HepG2 (cell line): Measurements from ENCODE around the gene KDM4D. TPM values are rescaled to one million over a fixed set of nuclear protein-coding genes. Genes with fewer than 3 reads are reported as not detected.

ENCODE experiments used
- ATAC-seq: fragments of 200-7000 bp; cut with Tn5 transposase; 3 replicates; pipeline ENCODE4 v1.9.1; 2020; ENCODE audit warnings: mild to moderate bottlenecking, moderate library complexity
- BruUV-seq: library from RNA; stranded (reverse); fragments of 400-500 nt; replicated peaks from 2 replicates; lab custom pipeline; 2021; lab: Mats Ljungman, UMichigan
- CTCF ChIA-PET: fragments of 300-600 bp; formaldehyde crosslinking; extraction: SDS; loops from one replicate; lab custom pipeline; 2021; ENCODE audit warnings: low total read pairs, inconsistent platforms, low intra/inter-chr PET ratio; lab: Yijun Ruan, JAX
- POLR2A ChIA-PET: fragments of 350-600 bp; sonication (Branson Sonifier 250); formaldehyde crosslinking; loops from one replicate; lab custom pipeline; 2020; ENCODE audit warnings: antibody characterized with exemption, inconsistent platforms; lab: Yijun Ruan, JAX
- DNase-seq: peaks from one replicate; pipeline ENCODE4 v3.0.0-alpha.2; 2015; ENCODE audit warnings: low spot score
- FAIRE-seq: peaks from 3 replicates; lab custom pipeline; 2011; peaks lifted over from hg19 to GRCh38; lab: Jason Lieb, UNC
- H2AFZ ChIP-seq: one replicate; pipeline ENCODE4 v1.6.1; 2011; ENCODE audit warnings: low read length, inconsistent platforms
- H3K27ac ChIP-seq: fragments of 300-600 bp; 3 replicates; pipeline ENCODE4 v1.8.0; 2011; ENCODE audit warnings: mixed run types, mild to moderate bottlenecking, mixed read lengths, low read length, inconsistent platforms; ENCODE audit not compliant: insufficient read depth; ENCODE audit errors: extremely low read length
- H3K27me3 ChIP-seq, 2 experiments: fragments of 200-600 bp in 1 of 2; 2 replicates in 1 of 2; 3 replicates in 1 of 2; pipeline versions ENCODE4 v1.6.0 to v1.8.0; 2011; ENCODE audit warnings: low read length in 2 of 2, mild to moderate bottlenecking in 2 of 2, moderate library complexity in 2 of 2, inconsistent platforms in 1 of 2; ENCODE audit not compliant: insufficient read depth in 2 of 2, control insufficient read depth in 1 of 2
- H3K36me3 ChIP-seq, 2 experiments: fragments of 200-600 bp in 1 of 2; replicated peaks in 1 of 2; 2 replicates in 1 of 2; 3 replicates in 1 of 2; pipeline versions ENCODE4 v1.5.1 to v1.8.0; 2011; ENCODE audit warnings: low read length in 2 of 2, inconsistent platforms in 1 of 2; ENCODE audit not compliant: insufficient read depth in 2 of 2, control insufficient read depth in 1 of 2
- H3K4me1 ChIP-seq: 2 replicates; pipeline ENCODE4 v1.5.1; 2012; ENCODE audit warnings: low read length, inconsistent platforms; ENCODE audit not compliant: insufficient read depth
- H3K4me2 ChIP-seq: 2 replicates; pipeline ENCODE4 v1.6.0; 2011; ENCODE audit warnings: low read depth, low read length, inconsistent platforms
- H3K4me3 ChIP-seq, 3 experiments: fragments of 200-600 bp in 1 of 3; sonication (generic), shearing (Covaris generic) in 1 of 3; replicated peaks in 1 of 3; 2 replicates each; pipeline ENCODE4 v1.5.1; 2011 to 2016; ENCODE audit warnings: low read length in 3 of 3, inconsistent platforms in 2 of 3, low read depth in 2 of 3, mild to moderate bottlenecking in 2 of 3, control low read depth in 1 of 3, mixed read lengths in 1 of 3; ENCODE audit not compliant: insufficient read depth in 1 of 3
- H3K79me2 ChIP-seq: one replicate; pipeline ENCODE4 v1.6.1; 2011; ENCODE audit warnings: low read length, inconsistent platforms; ENCODE audit not compliant: insufficient read depth
- H3K9ac ChIP-seq: 2 replicates; pipeline ENCODE4 v1.6.0; 2011; ENCODE audit warnings: mild to moderate bottlenecking, low read depth, low read length, inconsistent platforms; ENCODE audit not compliant: insufficient read depth
- H3K9me3 ChIP-seq: 2 replicates; pipeline ENCODE4 v1.5.1; 2012; ENCODE audit warnings: mild to moderate bottlenecking, low read length
- H4K20me1 ChIP-seq: 2 replicates; pipeline ENCODE4 v1.6.0; 2011; ENCODE audit warnings: inconsistent platforms, mild to moderate bottlenecking, low read length, moderate library complexity; ENCODE audit not compliant: insufficient read depth
- ARID2 ChIP-seq: sonication (generic); formaldehyde crosslinking; IDR thresholded peaks from 2 replicates; pipeline ENCODE4 v1.8.1; 2022; ENCODE audit warnings: mild to moderate bottlenecking, missing genetic modification reagents, borderline replicate concordance
- CREB1 ChIP-seq, 2 experiments: fragments of 450-650 bp in 1 of 2; IDR thresholded peaks; 2 replicates each; pipeline ENCODE4 v1.6.1; 2016 to 2017; ENCODE audit warnings: control low read depth in 1 of 2, mild to moderate bottlenecking in 1 of 2, missing compliant biosample characterization in 1 of 2, missing genetic modification characterization in 1 of 2
- MTA1 ChIP-seq: sonication (generic); formaldehyde crosslinking; IDR thresholded peaks from 2 replicates; pipeline ENCODE4 v1.4.0; 2020; ENCODE audit warnings: missing genetic modification reagents, mild to moderate bottlenecking, borderline replicate concordance
- NCOR1 ChIP-seq: fragments of 200-600 bp; sonication (generic); IDR thresholded peaks from 2 replicates; pipeline ENCODE4 v1.7.0; 2017; ENCODE audit warnings: antibody characterized with exemption, low read length, borderline replicate concordance
- RBAK ChIP-seq: sonication (generic); formaldehyde crosslinking; IDR thresholded peaks from 2 replicates; pipeline ENCODE4 v1.5.1; 2020; ENCODE audit warnings: mild to moderate bottlenecking, missing genetic modification reagents
- THAP11 ChIP-seq: IDR thresholded peaks from 2 replicates; pipeline ENCODE4 v1.6.1; 2016; ENCODE audit warnings: missing biosample characterization, missing genetic modification reagents
- ZNF343 ChIP-seq: sonication (generic); formaldehyde crosslinking; IDR thresholded peaks from 2 replicates; pipeline ENCODE4 v1.4.0; 2020; ENCODE audit warnings: mild to moderate bottlenecking, missing genetic modification reagents
- ZNF460 ChIP-seq: sonication (generic); formaldehyde crosslinking; IDR thresholded peaks from 2 replicates; pipeline ENCODE4 v1.5.1; 2020; ENCODE audit warnings: missing genetic modification reagents, mild to moderate bottlenecking, borderline replicate concordance
- ZNF629 ChIP-seq: sonication (generic); formaldehyde crosslinking; conservative IDR thresholded peaks from 2 replicates; pipeline ENCODE4 v1.5.0; 2020; ENCODE audit warnings: missing genetic modification reagents
- ZNF83 ChIP-seq: sonication (generic); formaldehyde crosslinking; IDR thresholded peaks from 2 replicates; pipeline ENCODE4 v1.4.0; 2020; ENCODE audit warnings: missing genetic modification reagents, mild to moderate bottlenecking, borderline replicate concordance
- whole genome bisulfite sequencing: methylation state at CpG from one replicate; pipeline ENCODE4 v1.1.6; 2017; ENCODE audit warnings: low lambda C conversion rate; 5-methylcytosine and 5-hydroxymethylcytosine counted together
- in situ Hi-C: cut with HindIII; loops from 2 replicates; pipeline ENCODE4 v1.10.0; 2017; ENCODE audit warnings: low pct_unique_long_range_greater_than_20kb; ENCODE audit not compliant: extremely low pct_ligation_motif_present
- intact Hi-C: fragments of 100-400 bp; cut with micrococcal nuclease; formaldehyde crosslinking; loops from one replicate; pipeline ENCODE4 v1.10.0; 2022; ENCODE audit not compliant: unreplicated experiment
- polyA plus RNA-seq, 8 experiments: library from polyadenylated mRNA; depleted of rRNA in 3 of 8; stranded (reverse) in 7 of 8; unstranded in 1 of 8; fragments of >200 nt; fragmentation: Illumina TruSeq in 4 of 8; extraction: Trizol in 4 of 8; gene quantifications; 2 replicates each; pipeline versions ENCODE4 v1.2.1 to v1.2.3, GENCODE V29; 2011 to 2016; ENCODE audit warnings: low read depth in 4 of 8, missing spikeins in 1 of 8, mixed read lengths in 1 of 8; ENCODE audit not compliant: insufficient read depth in 1 of 8
- total RNA-seq, 5 experiments: library from RNA; depleted of rRNA; stranded (reverse); fragments of >200 nt; fragmentation: Illumina TruSeq; extraction: Trizol; gene quantifications; 2 replicates each; pipeline ENCODE4 v1.2.3, GENCODE V29; 2016; ENCODE audit warnings: low read depth in 1 of 5
- TF ChIP-seq, protein P1 (sequence below): sonication (generic); formaldehyde crosslinking; IDR thresholded peaks from 2 replicates; pipeline ENCODE4 v1.4.0; 2020; ENCODE audit warnings: low read depth, mild to moderate bottlenecking, missing genetic modification reagents
- TF ChIP-seq, protein P2 (sequence below): sonication (generic); formaldehyde crosslinking; IDR thresholded peaks from 2 replicates; pipeline ENCODE4 v1.4.0; 2020; ENCODE audit warnings: missing genetic modification reagents
- TF ChIP-seq, protein P3 (sequence below): sonication (generic); formaldehyde crosslinking; IDR thresholded peaks from 2 replicates; pipeline ENCODE4 v1.8.0; 2022; ENCODE audit warnings: mild to moderate bottlenecking, missing genetic modification reagents
- TF ChIP-seq, protein P4 (sequence below): sonication (generic); formaldehyde crosslinking; IDR thresholded peaks from 2 replicates; pipeline ENCODE4 v1.4.0; 2020; ENCODE audit warnings: mild to moderate bottlenecking, missing genetic modification reagents

KDM4D gene
- total and polyA plus RNA-seq, 2 of the 13 experiments (the other 11 are each of a cell fraction or from before 2014, with no cell fraction given) = 0.96 to 1.3 TPM

DNA sequence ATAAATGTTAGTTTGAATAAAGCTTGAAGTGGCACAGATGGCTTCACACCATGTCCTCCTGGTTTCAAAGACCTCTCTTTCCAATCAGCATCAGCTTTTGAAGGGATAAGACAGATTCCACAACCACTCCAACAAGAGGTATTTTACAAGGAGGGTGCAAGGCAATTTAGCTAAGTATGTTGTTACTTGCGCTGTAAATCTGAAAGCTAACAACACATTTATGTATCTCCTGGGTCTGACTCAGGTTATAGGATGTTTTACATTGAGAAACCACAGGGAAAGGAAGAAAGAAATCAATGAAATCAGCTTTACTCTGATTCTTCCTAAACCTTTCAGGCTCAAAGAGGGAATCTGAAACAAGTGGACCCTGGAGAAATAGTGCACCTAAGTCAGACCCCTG, 12.3 kb upstream of the KDM4D start:
- H3K36me3 ChIP-seq = peaks cover 15 to 48% of the 10 kb centered on the region in 2 experiments; a peak in 4 of 5 replicates
- no peaks in the 10 kb centered on the region for H3K27me3 ChIP-seq
- intact Hi-C loops = no loop called here
- no peak overlapping the region for H3K4me3 ChIP-seq
- in situ Hi-C loops = no loop called here
- POLR2A ChIA-PET = interaction anchor here (0.8 kb wide), 1 partner anchor 12 kb away, joined by 4 read pairs; the partner anchor contains the start of genes CWC15 and KDM4D
- no peaks in the 10 kb centered on the region for H3K4me1 ChIP-seq
- no peak overlapping the region for H3K9ac ChIP-seq
- no TSS peak for BruUV-seq
- H2AFZ ChIP-seq = no peak overlapping the region
- CTCF ChIA-PET = no interaction called here
- no peak for TF ChIP-seq RBAK (CRISPR knock-in tag)
- no peak overlapping the region for H3K4me2 ChIP-seq
- ATAC-seq (no peak), DNase-seq (no peak), FAIRE-seq (no peak)
- H3K9me3 ChIP-seq = no peaks in the 10 kb centered on the region
- H3K79me2 ChIP-seq = no peaks in the 10 kb centered on the region
- no peak overlapping the region for H3K27ac ChIP-seq
- 100% methylated on average over 1 of the region's 1 CpG for WGBS
- no peaks in the 10 kb centered on the region; the same call in 1 of the 2 replicates for H4K20me1 ChIP-seq

DNA sequence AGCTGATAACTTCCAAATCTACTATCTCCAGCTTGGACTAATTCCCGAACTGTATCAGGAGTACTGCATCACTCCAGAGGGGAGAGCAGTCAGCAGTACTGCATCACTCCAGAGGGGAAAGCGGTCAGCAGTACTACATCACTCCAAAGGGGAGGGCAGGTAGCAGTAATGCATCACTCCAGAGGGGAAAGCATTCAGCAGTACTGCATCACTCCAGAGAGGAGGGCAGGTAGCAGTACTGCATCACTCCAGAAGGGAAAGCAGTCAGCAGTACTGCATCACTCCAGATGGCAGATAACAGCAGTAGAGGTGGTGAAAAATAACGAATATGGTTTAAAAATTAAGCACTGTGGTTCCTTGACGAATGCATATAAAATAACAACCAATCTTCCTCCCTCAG, 8.6 kb upstream of the KDM4D start:
- Histone ChIP-seq H3K9ac (no peak overlapping the region), H3K79me2 (no peaks in the 10 kb centered on the region), H3K9me3 (no peaks in the 10 kb centered on the region), H3K27ac (no peak overlapping the region), H4K20me1 (no peaks in the 10 kb centered on the region; the same call in 1 of the 2 replicates), H3K4me1 (no peaks in the 10 kb centered on the region), H2AFZ (no peak overlapping the region), H3K27me3 (no peaks in the 10 kb centered on the region), H3K4me2 (no peak overlapping the region), H3K36me3 (peaks cover 16 to 72% of the 10 kb centered on the region in 2 experiments), H3K4me3 (no peak overlapping the region)
- no peak for DNase-seq
- intact Hi-C loops (no loop called here), in situ Hi-C loops (no loop called here)
- WGBS = over 99% methylated on average over 4 of the region's 4 CpGs
- peak; percentile 67 for ATAC-seq
- ChIA-PET CTCF (no interaction called here), POLR2A (no interaction called here)
- no peak for FAIRE-seq
- no TSS peak for BruUV-seq
- no peak for TF ChIP-seq THAP11 (CRISPR knock-in tag)
- TF ChIP-seq ZNF460 (CRISPR knock-in tag) = no peak
- TF ChIP-seq, protein P1, sequence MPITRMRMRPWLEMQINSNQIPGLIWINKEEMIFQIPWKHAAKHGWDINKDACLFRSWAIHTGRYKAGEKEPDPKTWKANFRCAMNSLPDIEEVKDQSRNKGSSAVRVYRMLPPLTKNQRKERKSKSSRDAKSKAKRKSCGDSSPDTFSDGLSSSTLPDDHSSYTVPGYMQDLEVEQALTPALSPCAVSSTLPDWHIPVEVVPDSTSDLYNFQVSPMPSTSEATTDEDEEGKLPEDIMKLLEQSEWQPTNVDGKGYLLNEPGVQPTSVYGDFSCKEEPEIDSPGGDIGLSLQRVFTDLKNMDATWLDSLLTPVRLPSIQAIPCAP (CRISPR knock-in tag) = no peak
- TF ChIP-seq NCOR1 = no peak
- TF ChIP-seq ARID2 (CRISPR knock-in tag) = no peak
- TF ChIP-seq, protein P2, sequence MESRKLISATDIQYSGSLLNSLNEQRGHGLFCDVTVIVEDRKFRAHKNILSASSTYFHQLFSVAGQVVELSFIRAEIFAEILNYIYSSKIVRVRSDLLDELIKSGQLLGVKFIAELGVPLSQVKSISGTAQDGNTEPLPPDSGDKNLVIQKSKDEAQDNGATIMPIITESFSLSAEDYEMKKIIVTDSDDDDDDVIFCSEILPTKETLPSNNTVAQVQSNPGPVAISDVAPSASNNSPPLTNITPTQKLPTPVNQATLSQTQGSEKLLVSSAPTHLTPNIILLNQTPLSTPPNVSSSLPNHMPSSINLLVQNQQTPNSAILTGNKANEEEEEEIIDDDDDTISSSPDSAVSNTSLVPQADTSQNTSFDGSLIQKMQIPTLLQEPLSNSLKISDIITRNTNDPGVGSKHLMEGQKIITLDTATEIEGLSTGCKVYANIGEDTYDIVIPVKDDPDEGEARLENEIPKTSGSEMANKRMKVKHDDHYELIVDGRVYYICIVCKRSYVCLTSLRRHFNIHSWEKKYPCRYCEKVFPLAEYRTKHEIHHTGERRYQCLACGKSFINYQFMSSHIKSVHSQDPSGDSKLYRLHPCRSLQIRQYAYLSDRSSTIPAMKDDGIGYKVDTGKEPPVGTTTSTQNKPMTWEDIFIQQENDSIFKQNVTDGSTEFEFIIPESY (CRISPR knock-in tag) = no peak
- TF ChIP-seq MTA1 (CRISPR knock-in tag) = no peak
- TF ChIP-seq ZNF83 (CRISPR knock-in tag) = no peak
- no peak for TF ChIP-seq CREB1 (IDR thresholded peaks at IDR 0.05)
- no peak for TF ChIP-seq CREB1 (CRISPR knock-in tag; IDR thresholded peaks at IDR 0.05)
- TF ChIP-seq, protein P3, sequence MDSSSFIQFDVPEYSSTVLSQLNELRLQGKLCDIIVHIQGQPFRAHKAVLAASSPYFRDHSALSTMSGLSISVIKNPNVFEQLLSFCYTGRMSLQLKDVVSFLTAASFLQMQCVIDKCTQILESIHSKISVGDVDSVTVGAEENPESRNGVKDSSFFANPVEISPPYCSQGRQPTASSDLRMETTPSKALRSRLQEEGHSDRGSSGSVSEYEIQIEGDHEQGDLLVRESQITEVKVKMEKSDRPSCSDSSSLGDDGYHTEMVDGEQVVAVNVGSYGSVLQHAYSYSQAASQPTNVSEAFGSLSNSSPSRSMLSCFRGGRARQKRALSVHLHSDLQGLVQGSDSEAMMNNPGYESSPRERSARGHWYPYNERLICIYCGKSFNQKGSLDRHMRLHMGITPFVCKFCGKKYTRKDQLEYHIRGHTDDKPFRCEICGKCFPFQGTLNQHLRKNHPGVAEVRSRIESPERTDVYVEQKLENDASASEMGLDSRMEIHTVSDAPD (CRISPR knock-in tag) = no peak
- no peak for TF ChIP-seq ZNF343 (CRISPR knock-in tag)
- TF ChIP-seq, protein P4, sequence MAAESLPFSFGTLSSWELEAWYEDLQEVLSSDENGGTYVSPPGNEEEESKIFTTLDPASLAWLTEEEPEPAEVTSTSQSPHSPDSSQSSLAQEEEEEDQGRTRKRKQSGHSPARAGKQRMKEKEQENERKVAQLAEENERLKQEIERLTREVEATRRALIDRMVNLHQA = no peak
- no peak for TF ChIP-seq ZNF629 (CRISPR knock-in tag)
